ENCODE measurements around the gene ZC3H4.
"Not testable (repeated sequence)": the region's sequence is repeated elsewhere in the genome, so short reads cannot be mapped to it uniquely, and the experiment has no call there.

Gene ZC3H4

DNA sequence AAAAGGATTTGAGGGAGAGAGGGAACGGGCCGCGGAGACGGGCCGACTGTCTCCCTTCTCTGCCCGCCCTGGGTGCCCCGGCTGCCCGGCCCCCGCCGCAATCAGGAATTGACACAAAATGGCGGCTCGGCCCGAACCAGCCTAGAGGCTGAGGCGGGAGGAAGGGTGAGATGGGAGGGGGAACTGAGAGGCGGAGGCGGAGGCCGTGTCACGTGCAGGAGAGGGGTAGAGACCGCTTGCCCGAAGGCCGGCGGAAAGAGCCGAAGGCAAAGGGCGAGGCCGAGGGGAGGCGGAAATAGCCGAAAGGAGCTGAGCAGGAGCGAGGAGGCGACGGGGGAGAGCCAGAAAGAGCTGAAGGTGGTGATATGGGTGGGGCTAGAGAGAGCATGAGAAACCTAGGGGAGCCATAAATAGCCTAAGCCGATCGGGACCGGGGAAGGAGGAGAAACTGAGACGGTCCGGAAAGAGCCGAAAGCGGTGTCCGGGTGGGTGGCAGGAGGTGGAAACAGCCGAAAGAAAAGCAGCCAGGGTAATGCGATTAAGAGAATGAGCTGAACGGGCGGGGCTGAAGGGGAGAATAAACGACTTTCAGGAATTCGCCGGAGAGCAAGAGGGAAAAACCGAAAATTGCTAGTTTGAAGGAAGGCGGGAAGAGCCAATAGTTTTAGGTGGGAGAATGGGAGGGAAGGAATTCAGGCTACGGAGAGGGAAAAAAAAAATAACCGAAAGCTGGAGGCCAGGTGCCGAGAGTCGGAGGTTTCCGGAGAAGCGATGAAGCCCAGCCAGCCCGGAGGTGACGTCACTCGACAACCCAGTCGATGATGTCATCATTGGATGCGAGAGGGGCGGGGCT lies at the start of gene ZC3H4:
TSS of gene ZC3H4 (minus strand) at position 780 of the 853 bp plus-strand sequence. CDS start 1,192 bp downstream, outside the sequence.
- peak; percentile 100 for DNase-seq

DNA sequence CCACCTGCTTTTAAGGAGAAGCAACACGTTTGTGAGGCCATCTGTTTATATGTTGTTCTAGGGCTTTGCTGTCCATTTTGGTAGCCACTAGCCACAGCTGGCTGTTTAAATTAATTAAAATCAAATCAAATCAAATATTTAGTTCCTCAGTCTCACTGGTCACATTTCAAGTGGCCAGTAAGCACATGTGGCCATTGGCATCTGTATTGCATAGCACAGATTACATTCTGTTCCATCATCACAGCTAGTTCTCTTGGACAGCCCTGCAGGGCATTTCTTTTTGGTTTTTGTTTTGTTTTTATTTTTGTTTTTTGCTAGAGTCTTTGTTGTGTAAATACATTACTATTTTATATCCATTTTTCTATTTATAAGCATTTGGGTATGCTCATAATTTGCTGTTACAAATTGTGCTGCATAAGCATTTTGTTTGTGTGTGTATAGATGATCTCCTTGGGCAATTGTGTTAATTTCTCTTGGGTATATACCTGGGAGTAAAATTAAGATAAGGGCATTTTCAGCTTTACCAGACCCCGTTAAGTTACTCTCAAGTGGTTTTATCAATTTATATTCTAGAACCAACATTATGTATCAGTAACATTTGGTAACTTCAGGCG lies 48.4 kb upstream of the ZC3H4 start:
- DNase-seq = no peak

DNA sequence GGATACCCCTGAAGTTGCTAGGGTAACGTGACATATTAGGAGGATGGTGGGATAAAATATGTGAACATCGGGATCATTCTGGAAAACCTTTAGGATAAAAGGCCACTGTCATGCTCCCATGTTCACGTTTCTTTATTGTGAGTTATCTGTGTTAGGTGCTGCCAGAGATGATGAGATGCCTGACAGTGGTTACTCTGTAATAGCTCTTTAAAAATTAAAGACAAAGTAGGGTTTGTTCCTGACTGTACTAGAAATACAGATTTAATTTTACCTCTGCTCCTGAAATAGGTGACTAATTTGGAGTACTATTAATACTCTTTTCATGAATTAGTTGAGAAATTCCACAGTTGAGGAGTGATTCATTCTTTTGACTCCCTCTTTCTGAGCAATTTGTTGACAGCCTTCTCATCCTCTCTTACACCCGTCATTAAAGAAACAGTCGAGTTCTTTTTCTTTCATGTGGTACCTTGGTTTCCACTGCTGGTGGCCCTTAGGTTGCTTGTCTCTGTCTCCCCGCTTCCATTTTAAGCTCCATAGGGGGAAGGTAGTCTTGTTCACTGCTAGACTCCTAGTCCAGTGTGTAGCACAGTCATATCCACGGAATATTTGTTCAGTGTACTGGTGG lies 45.4 kb upstream of the ZC3H4 start:
- DNase-seq = no peak

DNA sequence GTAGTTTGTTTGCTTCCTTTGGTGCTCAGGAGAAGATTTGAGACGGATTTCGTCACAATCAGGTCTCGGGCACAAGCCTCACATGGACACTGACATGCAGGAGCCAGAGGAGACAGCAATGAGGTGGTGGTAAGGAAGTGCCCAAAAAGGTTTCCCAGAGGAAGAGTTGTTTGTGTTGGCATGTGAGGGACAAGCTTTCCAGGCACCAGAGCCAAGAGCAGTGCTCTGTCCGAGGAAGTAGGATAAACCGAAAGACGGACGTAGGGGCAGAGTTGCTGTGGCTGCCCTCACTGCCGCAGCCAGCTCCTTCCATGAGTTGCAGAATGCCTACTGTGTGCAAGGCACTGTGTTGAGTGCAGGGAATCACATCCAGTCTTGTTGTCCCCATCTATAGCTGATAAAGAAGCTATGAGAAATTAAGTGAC lies 44.8 kb upstream of the ZC3H4 start:
- DNase-seq = no peak

DNA sequence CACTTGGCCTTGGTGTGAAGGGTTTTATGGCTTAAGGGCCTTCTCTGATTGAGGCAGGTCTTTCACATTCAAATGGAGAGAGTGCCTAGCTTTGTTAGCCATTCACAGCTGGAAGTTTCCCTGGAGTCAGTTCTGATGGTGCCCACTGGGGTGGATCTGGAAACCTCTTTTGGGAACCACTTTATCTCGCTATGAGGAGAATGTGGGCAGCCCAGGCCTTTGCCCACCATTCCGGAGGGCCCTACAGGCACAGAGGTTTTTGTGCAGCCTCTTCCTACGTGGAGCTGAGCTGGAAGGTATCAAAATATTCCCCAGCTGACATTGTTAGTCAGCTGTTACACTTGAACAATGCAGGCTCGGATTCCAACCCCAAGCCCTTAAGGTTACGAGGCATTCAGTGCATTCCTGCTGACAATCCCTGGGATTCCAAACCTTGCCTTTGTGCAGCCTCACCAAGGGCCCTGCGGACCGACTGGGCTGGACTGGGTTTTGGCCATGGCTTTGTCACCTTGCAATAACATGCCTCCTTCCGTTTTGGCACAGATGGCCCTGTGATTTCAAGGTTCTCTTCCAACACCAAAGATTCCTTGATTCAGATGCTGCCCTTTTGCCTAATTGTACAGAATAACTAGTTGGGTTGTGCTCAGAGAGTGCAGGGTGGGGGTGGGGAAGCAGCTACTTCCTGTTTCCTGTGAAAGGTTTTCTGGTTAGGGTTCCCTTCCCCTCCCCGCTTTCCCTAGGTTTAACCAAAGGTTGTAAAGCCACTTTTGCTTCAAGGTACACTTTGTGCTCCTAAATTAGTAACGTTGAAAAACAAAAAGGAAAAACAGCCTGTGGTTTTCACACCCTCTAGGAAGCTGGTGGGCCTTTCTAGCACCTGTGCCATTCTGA lies 44.1 kb upstream of the ZC3H4 start:
- DNase-seq = no peak

DNA sequence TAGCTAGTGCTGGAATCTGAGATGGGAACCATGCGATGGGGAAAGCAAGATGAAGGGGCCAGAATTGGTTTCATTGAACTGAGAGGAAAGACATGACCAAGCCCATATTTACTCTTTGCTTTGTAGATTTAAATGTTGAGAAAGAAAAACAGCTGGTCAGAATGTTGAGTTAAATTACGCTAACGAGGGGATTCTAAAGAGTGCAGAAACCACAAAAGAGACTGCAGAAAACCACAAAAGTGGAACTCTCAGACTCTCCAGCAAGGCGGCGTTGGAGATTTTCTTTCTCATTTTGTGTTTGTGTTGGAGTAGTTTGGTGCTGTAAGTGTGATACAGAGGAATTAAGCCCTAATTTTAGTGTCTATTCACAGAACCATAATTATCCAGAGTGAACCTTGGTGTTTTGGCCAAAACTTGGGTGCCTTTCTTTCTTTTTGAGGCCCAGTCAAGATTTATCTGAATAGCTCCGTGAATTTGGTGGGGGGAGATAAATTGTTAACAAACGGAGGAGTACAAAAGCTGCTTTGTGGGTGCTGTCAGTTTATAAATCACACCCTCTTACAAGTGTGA lies 43.4 kb upstream of the ZC3H4 start:
- no peak for DNase-seq

DNA sequence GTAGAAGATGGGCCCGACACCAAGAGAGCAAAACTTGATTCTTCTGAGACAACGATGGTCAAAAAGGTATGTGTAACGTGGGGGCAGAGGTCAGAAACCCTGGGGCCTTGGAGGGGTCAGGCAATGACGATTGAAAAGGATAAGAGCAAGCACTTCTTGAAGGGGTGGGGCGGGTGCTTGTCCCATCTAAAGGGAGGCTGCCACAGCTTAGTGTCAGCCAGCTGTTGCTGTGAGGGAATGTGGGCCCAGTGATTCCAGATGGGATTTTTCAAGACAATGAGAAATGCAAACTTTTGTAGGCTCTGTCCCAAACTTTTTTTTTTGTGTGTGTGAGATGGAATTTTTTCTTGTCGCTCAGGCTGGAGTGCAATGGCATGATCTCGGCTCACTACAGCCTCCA lies 41.6 kb upstream of the ZC3H4 start:
- DNase-seq = no peak

DNA sequence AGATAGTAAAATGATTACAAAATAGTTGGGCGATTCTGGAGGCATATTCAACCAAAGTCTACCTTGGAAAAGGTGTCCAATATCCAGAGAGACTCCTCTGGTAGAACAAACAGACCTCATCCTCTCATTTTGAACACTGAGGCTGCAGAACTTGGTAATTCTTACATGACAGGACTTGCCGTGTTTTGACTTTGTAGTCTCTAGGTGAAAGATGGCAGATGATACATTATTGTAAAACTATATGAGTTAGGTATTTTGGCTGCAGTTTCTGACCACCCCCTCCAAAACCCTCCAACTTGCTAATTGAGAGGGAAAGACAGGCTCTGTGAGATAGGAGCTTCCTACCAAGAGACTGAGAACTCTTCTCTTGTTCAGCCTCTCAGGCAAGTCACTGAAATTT lies 39.7 kb upstream of the ZC3H4 start:
- no peak for DNase-seq

DNA sequence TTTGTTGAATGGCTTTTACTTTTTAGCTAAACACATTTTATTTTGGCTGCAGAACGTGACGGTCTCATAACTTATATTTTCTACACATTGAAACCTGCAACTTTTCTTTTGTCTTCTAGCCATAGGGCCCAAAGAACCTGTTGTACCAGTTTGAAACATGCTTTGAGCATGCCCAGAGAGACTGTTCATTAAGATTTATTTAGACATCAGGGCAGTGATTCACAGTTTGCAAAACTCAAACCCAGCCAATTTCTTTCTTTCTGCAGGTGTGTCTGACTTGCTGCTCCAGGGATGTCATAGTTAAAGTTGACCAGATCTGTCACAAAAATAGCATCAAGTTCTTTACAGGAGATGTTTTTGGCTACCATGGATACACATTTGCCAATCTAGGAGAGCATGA lies 39.1 kb upstream of the ZC3H4 start:
- DNase-seq = no peak

DNA sequence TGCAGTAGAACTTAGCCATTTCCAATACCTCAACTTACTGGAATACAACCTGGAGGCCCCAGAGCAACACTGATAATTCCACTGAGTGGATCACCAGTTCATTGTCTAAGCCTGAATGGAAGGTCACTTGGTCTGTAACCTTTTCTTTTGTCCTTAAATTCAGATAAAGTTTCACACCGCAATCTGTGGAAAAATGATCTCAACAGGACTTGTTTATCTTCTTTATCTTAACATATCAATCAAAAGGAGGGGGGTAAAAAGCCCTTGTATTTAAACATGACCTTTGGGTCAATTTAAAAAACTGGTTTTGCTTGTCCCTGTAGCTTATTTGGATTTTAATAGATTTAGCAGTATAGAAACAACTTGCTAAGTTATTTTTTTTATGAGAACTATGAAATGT lies 38.6 kb upstream of the ZC3H4 start:
- DNase-seq = no peak

DNA sequence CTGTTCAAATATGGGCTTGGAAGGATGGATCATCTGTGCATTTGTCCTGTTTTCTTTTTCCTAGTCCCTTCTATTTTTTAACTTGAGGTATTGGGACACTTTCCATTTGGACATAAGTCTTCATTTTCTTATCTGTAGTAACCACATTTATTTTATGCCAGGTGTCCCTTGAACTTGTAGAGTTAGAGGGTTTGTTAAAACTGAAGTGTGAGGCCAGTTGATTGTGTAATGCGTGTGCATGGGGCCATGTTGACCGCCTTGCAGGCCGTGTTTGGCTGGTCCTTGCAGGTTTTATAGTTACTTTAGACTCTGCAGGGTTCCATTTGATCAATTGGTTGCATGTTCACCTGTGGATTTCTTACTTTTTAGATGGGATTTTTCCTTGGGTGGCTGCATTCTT lies 38.1 kb upstream of the ZC3H4 start:
- DNase-seq = no peak

DNA sequence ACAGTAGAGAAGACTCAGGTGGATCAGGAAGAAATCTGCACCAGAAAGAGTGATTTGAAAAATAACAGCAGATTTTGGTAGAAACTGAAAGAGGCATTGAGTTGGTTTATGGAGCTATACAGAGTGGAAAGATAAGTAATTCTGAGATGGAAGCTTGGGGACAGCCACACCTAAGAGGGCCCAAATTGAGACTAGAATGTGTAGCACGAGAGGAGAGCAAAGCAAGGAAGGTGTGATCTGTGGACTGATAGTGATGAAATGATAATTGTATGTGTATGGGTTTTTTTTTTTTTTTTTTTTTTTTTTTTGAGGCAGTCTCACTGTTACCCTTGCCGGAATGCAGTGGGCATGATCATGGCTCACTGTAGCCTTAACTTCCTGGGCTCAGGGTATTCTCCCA lies 33.3 kb upstream of the ZC3H4 start:
- DNase-seq = no peak

DNA sequence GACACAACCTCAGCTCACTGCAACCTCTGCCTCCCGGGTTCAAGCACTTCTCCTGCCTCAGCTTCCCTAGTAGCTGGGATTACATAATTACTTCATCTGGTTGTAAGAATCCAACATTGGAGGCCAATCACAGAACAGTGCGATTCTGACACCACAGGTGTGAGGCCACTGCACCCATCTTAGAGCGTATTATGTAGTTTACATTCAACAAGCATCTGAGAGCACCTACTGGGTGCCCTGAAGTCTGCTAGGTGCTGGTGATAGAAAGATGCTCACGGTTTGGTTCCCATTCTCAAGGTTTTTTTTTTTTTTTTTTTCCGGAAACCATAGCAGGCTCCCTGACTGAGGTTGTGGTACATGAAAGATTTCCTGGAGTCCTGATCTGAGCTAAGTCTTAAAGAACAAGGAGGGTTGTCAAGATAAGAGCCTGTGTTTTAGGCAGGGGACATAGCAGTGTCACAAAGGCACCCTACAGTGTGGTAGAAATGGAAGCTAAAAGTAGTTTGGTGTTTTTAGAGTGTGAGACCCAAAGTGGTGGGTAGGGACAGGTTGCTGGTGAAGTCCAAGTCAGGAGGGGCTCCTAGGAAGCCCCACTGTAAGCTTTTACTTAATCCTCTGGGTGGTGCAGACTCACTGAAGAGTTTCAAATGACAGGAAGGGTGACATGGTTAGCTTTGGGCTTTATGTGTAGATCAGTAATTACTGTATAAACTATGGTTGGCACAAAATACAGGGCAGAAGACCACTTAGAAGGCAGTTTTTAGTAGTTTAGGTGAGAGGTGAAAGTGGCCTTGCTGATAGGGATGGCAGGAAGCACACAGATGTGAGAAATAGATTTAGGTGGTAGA lies 32.3 kb upstream of the ZC3H4 start:
- DNase-seq = no peak

DNA sequence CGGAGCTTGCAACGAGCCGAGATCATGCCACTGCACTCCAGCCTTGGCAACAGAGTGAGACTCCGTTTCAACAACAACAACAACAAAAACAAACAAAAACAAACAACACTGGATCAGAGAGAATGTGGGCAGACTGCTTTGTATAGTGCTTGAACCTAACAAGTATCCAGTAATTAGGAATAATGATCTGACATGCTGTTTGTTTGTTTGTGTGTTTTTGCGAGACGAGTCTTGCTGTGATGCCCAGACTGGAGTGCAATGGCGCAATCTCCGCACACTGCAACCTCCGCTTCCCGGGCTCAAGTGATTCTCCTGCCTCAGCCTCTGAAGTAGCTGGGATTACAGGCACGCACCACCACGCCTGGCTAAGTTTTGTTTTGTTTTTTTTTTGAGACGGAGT lies 31.1 kb upstream of the ZC3H4 start:
- no peak for DNase-seq

DNA sequence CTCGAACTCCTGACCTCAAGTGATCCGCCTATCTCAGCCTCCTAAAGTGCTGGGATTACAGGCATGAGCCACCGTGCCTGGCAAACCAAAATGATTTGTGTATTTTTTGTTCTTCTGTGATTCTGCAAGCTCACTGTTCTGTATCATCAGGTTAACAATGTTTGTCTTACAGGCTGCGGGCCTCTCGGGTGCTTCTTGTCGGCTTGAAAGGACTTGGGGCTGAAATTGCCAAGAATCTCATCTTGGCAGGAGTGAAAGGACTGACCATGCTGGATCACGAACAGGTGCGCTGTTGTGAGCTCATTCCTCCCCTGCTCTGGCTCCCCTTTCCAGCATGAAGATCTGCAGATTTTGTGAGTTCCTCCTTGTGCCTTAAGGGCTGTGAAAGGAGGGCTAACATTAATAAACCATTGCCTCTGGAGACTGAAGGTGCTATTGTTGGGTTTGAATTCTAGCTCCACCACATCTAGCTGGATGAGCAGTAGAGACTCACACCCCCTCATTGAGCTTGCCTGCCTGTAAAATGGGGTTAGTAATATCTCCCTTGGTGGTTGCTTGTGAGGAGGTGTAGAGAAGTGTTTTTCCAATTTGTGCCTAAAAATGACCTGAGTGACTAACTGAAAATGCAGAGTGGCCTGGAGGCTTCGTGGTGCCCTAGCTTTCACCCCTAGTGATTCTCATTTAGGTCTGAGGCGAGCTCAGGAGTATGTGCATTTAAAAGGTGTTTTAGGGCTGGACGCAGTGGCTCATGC lies 29.9 kb upstream of the ZC3H4 start:
- no peak for DNase-seq

DNA sequence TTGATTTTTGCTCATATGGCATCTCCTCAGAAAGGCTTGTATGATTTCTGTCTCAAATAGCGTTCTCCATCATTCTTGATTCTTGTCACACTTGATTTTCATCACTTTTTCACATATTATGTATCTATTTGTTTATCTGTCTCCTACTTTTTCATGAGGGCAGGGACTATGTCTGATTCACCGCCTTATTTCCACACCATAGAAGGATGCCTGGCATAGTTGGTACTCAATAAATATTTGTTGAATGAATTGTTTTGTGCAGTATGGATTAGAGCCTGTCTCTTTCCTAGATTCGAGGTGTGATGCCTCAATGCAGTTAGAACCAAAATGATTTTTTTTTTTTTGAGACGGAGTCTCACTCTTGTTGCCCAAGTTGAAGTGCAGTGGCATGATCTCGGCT lies 29.2 kb upstream of the ZC3H4 start:
- DNase-seq = no peak

DNA sequence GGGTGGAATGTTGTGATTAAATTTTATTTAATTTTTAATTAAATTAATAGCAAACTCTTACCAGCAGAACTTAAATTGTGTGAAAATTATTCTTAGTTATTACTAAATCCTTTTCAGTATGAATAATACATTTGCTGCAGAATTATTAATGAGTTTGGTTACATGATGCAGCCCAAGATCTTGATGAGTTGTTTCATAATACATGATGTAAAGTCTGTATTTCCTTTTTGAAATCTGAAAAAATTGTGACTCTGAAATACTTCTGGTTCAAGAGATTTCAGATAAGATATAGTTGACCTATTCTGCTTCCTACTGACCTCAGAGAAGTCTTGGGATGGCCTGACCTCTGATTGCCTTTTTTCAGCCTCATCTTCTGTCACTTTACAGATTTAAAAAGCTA lies 28.1 kb upstream of the ZC3H4 start:
- no peak for DNase-seq

DNA sequence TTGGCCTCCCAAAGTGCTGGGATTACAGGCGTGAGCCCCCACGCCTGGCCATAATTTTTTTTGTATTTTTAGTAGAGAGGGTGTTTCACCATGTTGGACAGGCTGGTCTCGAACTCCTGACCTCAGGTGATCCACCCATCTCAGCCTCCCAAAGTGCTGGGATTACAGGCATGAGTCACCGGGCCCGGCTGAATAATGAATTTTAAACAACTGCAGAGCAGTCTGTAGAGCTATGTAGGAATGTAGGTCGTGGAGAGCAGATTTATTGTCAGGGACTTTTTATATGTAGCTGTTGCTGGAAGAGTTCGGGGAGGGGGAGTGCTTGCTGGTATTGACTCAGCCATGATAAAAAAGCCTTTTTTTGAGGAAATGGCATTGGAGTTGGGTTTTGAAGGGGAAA lies 27.7 kb upstream of the ZC3H4 start:
- DNase-seq = not testable (repeated sequence)

DNA sequence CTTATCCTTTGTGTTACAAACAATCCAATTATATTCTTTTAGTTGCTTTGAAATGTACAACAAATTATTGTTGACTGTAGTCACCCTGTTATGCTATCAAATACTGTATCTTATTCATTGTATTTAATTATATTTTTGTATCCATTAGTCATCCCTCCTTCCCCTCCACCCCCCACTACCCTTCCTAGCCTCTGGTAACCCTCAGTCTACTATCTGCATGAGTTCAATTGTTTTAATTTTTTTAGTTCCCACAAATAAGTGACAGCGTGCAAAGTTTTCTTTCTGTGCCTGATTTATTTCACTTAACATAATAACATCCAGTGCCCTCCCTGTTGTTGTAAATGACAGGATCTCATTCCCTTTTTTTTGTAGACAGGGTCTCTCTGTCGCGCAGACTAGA lies 21.6 kb upstream of the ZC3H4 start:
- no peak for DNase-seq

DNA sequence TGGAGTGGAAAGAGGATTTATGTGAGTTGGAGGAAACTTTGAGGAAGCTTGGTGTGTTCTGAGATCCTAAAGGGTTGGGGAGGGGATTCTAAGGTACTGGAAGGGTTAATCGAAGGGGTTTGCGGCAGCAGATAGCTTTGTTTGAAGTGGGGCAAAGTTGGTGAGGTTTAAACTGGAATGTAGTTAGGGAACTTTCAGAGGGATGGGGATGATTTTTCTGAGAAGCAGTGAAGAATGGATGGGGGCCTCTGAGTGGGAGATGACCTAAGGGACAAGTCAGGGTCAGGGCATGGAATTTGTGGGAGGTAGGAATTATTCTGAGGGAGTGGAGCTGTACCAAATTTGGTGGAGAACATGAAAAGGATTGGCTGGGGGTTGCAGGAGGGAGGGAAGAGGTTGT lies 21.0 kb upstream of the ZC3H4 start:
- no peak for DNase-seq

DNA sequence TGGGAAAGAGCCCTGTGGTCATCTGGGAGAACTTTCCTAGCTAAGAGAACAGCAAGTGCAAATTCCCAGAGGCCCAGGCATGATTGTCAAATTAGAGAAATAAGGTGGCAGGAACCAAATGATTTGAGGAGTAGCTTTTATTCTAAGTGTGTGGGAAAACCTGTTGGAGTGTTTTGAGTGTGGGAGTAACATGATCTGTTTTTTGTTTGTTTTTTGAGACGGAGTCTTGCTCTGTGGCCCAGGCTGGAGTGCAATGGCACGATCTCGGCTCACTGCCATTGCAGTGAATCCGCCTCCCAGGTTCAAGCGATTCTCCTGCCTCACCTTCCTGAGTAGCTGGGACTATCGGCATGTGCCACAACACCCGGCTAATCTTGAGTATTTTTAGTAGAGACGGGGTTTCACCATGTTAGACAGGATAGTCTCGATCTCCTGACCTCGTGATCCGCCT lies 19.5 kb upstream of the ZC3H4 start:
- DNase-seq = no peak
